HG03460 (cell line): ENCODE results near the gene SLC25A1.

ENCODE experiments used
- ATAC-seq: cut with Tn5 transposase; IDR thresholded peaks from one replicate; pipeline ENCODE4 v1.9.1; 2021; ENCODE audit not compliant: unreplicated experiment

The SLC25A1 gene

DNA sequence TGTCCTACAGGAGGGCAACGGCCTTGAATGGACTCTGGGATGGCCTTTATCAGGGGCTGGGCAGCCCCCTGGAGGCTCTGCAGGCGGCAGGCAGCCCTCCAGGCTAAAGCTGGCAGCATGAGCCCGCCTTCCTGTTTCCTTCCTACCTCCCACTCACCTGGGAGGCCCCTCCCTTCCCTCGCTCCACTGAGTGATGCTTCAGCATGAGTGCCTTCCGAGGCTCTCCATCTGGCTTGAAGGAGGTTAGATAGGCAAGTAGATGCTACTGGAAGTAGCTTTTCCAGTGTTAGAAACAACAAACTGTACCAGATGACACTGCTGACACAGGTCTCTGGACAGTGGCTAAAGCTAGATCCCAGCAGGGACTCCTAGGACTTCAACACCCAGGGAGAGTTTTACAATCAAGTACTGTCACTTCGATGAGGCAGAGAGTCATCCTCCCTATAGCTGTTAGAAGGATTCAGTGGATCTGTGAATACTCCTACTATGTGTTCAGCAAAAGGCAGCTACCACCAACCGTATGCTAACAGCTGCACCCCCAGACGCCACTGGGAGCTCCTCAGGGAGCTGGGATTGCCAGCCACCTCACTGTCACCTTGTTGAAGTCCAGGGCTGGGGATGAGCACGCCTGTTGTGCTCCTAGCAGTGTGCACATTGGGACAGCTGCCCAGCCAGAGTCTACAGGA lies 4.1 kb upstream of the SLC25A1 start:
- no peak for ATAC-seq

DNA sequence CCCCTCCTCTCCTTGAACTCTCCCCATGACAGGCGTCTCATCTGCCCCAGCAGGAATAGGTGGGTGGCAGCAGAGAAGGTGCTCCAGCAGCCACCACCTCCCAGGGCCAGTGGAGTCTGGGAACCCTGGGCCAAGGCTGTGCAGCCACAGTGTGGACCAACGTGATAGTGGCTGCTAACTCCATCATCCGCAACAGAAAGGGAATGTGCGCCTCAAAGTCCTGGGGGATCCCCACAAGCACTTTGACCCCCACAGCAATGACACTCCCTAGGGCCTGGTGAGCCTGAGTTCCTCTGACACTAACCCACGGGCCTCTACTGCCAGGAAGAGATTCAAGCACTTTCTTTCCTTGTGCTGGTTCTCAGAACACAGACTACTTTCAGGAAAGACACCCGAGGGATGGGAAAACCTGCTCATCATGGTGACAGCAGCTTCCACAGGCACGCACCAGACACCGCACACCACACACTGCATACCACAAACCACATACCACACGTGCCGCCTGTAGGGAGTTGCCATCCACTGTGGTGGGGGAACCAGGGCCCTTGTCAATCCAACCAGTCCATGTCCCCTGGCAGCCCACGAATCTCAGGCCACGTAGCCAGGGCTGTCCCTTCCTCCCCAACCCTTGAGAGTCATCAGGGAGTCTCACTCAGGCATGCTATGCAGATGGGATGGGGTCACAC lies 3.4 kb upstream of the SLC25A1 start:
- ATAC-seq: no peak

DNA sequence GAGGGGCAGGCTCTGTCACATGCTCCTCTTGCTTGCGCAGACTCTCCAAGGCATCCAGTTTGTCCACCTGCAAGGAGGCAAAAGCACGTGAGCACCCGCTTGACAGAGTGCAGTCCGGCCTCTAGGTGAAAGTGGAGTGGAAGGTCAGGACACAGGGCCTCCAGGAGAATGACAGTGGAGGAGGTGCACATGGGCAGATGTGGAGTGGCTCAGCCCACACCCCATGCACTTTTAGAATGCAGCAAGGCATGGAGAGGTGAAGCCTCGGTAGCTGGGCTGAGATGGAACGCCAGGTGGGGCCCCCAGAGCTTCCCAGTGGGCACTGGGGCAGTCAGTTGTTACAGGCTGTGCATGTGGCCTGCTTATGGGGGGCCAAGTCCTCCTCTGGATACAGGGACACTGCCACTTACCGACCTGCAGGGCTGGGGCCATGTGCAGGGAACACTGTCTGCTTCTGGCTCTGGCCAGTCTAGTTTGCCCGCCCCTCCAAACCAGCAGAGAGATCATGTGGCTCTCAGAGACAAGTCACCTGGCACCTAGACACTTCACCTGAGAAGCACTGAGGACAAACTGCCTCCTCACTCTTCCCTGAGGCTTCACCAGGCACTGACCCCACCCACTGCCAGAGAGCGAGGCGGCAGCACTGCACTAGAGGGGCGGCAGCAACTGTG lies 2.3 kb upstream of the SLC25A1 start:
- no peak for ATAC-seq

DNA sequence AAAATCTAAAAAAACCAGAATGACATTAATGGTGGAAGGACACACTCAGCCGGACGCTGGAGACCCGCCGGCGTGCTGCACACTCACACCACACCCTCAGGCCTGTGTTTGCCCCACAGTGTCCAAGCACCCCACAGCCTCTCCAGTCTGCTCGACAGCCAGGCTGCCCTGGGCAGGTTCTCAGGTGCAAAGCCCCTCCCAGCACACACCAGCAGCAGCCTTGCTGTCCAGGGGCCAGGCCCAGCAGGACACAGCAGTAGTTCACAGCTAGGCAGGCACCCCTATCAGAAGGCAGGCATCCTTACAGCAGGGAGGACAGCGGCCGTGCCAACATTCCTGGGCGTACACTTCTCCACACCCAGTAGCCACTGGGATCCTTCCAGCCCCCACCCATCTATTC lies 1.7 kb upstream of the SLC25A1 start:
- no peak for ATAC-seq

DNA sequence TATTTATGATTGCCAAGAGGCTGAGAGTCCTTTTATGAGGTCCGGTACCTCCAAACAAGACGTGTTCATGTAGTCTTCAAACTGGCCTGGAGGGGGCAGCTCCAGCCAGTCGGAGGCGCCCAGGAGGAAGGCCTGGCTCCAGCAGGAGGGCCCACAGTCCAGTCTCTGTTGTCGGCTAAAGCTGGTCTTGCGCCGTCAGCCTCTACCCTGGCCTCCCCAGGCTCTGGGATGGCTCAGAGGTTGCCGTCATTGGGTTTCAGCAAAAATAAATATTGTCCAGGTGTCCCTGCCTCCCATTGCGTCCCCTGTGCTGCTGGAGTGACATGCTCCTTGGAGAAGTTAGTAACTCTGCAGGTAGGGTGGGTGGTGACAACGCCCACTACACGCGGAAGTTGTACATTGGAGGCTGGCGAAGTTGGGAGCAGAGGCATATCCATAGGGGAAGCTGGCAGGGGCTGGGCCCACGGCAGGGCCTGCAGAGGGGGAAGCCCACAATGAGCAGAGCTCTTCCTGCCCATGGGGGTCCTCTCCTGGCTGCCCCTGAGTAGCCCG lies 1.0 kb upstream of the SLC25A1 start:
- ATAC-seq: peak; percentile 42

DNA sequence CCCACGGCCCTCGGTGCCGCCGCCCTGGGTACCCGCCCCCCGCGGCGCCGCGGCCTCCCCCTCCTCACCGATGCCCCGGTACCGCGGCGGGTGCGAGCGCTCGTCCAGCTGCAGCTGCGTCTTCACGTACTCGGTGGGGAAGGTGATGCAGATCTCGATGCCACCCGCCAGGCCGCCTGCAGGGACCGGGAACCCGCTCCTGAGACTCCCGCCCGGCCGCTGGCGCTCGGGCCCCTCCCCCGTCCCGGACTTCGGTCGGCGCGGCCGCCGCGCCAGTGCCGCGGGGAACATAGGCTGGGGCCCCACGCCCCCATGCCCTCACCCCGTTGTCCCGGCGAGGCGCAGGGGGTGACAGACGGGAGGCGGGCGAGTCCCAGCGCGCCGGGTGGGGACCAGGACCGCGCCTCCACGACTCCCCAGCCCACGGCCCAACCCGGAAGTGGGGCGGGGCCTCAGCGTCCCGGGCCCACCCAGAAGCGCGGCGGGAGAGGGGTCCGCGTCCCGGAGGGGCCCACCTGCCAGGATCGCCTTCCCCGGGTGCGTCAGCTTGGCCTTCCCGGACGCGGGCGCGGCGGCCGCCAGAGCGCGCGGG lies 375 bp downstream of the SLC25A1 start:
- ATAC-seq: peak; percentile 32

DNA sequence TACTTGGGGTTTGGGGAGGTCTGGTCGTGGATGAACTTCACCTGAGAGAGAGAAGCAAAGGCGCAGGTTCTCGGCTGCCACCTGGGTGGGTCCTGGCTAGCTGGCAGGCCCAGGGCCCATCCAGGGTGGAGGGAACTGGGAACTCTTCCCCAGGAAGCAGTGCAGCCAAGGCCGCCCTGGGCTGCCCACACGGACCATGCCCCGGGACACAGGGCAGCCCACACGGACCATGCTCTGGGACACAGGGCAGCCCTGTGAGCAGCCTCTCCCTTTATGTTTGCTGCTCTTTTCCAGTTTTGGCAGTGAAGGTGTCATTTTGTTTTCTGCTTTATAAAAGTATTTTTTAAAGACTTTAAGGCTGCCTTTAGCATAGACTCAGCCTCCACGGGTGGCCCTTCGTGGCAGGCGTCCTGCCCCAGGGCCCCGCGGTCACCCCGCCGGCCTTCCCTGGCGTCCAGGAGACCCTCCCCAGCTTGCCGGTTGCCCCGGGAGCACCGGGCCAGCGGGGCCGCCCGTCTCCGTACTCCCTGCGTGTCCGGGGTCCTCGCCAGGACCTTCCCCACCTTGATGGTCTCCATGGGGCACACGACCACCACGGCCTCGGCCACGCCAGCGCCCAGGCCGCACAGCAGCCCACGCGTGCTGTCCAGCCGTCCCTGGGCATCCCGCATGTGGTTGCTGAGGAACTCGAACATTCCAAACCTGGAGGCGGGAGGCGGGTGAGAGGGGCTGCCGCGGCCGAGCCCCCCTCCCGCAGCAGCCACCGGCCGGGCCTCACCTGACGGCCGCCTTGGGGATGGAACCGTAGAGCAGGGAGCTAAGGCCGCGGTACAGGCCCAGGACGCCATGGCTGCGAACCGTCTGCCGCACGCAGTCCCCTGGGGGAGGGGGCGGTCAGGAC lies 1.1 kb downstream of the SLC25A1 start:
- no peak for ATAC-seq

DNA sequence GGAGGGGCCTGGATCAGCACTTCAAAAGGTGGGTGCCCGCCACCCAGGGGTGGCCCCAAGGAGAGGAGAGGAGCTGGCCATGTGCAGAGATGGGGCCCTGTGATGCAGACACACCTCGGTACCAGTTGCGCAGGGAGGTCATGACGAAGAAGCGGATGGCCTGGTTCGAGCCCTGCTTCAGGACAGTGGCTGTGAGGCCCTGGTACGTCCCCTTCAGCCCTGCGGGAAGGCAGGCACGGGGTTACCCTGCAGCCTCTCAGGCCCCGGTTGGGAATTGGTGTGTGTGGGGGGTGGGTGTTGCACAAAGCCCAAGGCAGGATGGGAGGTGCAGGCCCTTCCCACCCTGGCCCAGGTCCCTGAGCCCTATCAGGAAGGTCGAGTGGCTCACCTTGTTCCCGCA lies 1.8 kb downstream of the SLC25A1 start:
- no peak for ATAC-seq

DNA sequence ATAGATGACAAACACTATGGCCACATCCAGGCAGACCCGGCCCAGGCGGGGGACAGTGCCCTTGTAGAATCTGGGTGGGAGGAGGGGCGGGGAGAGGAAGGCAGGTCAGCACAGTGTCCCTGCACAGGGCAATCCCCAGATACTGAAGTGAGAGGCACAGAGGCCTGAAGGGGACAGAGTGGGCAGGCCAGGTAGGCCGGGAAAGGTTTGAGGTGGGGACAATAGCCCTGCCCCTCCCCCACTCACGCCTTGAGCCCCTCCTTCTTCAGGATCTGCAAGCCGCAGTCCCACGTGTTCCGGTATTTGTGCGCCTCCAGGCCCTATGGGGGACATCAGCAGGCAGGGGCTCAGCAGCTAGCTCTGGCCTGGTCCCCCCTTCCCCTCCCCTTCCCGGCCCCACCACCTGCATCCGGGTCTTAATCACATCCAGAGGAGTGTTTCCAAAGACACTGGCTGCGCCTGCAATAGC lies 2.3 kb downstream of the SLC25A1 start:
- ATAC-seq: no peak

DNA sequence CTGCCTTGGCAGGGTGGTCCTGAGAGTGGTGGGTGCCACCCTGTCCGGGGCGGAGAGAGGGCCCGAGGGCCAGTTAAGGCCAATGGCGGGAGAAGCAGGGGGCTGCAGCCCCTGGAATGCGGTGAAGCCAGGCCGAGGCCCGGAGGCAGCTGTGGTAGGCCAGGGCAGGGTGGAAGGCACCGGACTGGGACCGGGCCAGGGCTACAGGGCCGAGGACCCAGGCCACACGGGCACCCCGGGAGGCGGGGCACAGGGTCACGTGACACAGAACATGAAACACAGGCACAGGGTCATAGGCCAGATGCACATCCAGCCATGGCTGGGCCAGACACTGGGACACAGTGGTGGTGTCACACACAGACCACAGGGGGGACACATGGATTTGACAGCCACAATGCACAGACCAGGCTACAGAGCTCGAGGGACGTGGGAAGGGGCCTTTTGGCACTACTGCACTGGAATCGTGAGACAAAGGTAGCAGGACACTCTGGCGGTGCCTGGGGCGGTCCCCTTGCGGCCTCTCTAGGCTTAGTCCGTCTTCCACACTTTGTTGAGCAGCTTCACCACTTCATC lies 2.8 kb downstream of the SLC25A1 start:
- no peak for ATAC-seq

DNA sequence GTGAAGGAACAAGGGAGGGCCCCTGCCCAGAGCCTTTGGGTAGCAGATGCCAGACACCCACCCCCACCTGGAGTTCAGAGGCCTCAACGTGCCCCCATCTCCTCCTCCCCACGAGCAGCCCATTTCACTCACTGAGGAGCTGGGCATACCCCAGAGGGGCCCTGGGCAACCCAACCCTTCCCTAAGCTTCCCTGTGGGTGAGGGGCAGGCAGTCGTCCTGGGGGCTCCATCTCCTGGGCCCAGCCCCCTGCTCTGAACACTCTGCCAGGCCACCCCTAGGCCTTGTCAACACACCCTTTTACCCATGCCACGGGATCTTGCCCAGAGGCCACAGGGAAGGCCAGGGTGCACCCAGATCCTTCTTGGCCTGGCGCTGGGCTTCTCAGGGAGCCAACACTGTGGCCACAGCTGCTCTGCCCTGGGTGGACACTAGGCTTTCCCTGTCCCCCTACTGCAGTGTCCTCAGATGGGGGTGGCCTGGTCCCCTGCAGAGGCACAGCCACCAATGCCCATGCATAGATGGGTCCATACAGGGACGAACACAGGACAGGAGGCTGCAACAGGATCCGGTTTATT lies 3.4 kb downstream of the SLC25A1 start:
- ATAC-seq: no peak

DNA sequence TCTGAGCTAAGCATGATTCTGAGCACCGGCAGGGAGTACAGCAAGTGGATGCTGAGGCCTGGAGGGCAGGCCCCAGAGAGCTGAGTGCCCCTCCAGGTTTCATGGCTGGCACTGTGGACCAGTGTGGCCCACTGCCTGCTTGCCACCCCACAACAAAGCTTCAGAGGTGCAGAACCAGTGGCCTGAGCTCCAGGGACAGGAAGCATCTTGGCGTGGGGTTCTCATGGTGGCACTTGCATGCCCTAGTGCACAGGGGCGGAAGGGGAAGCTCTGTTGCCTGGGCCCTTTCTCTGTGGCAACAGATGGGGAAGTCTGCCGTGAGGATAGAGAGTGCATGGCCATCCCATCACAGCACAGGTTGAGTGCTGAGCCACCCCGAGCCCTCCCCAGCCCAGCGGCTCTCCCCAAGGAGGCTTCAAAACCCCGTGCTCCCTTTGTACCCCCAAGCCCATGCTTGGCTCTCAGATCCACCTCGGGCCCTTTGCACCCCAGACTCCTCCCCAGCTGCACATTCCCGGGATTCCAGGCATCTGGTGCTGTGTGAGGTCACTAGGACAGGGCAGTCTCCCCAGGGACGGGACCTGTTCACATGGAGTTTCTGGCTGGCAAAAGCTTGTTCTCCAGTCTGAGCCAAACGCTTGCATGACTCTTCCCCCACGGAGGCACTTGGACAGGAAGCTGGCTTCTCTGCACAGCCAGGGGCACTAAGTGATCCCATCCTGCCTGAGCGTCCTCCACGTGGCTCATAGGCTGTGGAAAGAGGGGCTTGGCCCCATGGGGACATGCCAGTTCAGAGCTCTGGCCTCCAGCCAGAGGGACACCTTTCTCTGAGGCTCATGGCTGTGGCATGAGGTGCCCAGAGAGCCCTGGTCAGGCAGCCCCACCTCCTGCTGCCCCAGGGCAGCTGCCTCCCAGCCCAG lies 4.2 kb downstream of the SLC25A1 start:
- no peak for ATAC-seq

DNA sequence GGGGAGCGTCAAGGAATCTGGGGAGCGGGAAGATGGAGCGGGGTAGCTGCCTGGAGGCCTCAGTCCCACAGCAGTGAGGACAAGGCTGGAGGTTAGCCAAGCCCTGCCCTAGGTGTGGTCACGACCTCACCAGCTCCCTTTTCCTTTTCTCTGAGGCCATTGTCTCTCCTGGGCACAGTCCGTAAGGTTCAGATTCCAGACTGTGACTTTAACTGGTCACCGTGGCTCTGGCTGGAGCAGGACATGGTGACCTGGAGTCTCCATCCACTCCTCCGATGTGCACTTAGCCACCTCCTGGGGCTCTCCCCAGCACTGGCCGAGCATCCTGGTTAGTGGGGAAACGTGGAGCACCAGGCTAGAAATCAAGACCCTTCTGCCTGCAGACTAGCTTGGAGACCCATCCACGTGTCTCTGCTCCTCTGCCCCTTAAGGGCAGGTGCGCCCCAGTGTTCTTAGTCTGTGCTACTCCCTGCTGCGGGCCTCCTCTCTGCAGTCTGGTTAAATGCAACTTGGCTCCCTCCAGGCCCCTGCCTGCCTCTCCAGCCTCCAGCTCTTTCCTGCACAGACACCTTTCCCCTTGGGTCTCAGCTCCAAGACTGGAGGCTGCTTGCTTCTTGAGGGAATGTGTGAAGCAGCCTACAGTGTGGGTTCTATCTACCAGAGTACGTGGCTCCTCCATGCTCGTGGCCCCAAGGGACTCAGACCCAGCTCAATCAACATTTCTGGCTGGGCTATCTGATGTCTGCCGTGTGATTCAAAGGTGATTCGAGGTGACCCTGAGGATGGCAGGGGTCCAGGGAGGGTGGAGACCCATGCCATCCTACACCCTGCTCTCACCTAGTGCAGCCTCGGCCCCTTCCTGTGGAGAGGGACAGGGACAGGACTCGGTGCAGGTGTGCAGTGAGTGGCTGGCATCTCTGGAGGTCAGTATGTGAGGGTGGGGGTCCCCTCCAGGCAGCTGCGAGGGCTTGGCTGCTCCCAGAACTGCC lies 5.2 kb downstream of the SLC25A1 start:
- no peak for ATAC-seq

DNA sequence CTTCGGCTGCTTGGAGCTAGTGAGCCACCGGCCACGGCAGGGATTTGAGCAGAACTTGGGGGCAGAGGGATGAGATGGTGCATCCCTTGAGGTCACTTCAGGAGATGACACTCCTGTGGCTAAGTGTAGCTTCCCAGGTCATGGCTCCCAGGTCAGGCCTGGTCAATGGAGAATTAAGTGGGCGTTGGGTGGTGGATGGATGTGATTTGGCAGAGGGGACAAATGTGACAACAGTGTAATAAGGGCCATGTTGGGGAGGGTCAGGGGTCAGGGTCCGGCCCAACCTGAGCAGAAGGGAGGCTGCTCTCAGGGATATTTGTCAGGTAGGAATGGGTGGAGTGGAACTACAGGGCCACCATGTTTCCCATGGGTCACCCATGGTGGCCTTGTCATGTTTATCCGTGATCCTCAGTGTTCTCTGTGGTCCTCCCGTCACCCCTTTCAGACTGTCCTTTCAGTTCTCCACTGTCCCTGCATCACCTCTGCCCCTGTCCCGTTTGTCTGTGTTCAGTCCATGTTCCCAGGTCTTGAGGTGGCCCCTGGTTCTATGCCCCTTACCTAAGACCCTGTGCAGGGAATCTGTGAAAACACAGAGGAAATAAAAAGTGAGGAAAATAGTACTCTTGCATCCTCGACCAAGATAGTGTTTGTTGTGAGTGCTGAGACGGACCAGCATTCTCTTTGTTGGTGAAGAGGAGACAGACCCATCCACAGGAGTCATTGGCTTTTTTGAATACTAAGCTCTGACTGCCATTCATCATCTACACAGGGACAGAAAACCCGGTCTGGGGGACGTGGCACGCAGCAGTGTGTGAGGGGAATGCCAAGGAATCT lies 6.1 kb downstream of the SLC25A1 start:
- ATAC-seq: no peak

DNA sequence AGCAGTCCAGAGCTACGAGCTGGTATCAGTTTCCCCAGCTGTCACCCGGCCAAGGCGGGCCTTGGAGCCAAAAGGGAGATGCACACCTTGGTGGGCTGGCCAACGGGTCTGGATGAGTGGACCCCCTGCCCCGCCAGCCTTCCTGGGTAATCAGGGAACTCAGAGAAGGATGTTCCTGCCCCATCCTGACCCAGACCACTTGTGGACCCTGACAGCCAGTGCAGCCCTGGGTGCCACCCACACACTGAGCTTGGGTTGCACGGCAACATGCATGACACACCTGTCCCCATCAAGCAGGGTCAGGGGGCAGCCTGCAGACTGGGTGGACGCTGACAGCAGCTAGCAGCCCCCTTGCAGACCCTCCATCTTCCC lies 8.6 kb downstream of the SLC25A1 start:
- ATAC-seq: no peak

DNA sequence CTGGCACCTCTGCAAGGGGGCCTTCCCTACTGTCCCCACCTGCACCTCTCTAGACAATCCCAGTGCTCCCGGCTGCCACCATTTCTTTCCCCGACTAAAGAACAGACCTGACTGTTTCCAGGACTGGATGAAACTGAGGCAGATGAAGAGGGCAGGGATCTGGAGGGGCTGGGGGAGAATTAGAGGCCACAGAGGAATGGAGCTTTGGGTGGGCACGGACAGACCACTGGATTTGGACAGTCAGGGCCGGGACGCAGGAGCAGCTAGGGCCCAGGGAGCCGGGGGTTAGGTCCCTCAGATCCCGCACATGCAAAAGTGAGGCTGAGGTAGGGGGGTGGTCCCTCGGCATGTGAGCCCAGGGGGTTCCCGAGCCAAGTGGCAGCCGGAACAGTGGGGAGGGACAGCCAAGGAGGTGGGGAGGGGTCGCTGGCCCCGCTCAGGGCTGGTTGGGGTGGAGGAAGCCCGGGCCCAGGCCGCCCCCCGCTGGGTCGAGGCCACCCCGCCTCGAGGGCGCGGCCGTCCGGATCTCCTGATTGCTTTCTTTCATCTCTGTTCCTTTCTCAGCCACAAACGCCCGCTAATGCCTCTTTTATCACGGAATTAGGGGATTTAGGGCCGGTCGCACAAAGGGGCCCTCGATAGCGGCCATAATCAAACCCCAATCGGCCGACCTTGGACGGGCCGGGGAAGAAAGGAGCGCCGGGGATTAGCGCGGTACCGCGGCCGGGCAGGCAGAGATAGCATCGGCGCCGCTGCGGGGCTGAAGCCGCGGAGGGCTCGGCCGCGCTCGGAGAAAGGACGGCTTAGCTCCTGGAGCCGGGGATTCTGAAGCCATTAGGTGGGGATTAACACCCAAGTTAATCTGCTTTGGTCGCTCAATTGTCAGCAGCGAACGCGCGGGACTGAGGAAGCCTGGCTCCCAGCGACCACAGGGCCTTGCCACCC lies 9.3 kb downstream of the SLC25A1 start:
- no peak for ATAC-seq
